GM12878 (cell line): ENCODE results near the gene SPOP.
A peak's percentile ranks its signal among the peaks of the same experiment; 100 is the strongest.

ENCODE experiments used
- BRCA1 ChIP-seq: IDR thresholded peaks from 2 replicates; pipeline ENCODE4 v1.6.1; 2011; ENCODE audit warnings: low read depth, low read length, improper control_type of control experiment
- ETV6 ChIP-seq, 2 experiments: fragments of 450-650 bp in 1 of 2; IDR thresholded peaks in 1 of 2; conservative IDR thresholded peaks in 1 of 2; 2 replicates each; pipeline ENCODE4 v1.6.1; 2014; ENCODE audit warnings: antibody characterized with exemption in 1 of 2, borderline replicate concordance in 1 of 2, low read depth in 1 of 2, mild to moderate bottlenecking in 1 of 2, moderate library complexity in 1 of 2
- HDGF ChIP-seq: fragments of 450-650 bp; IDR thresholded peaks from 2 replicates; pipeline ENCODE4 v1.6.1; 2016; ENCODE audit warnings: antibody characterized with exemption
- POLR2A ChIP-seq: IDR thresholded peaks from 2 replicates; pipeline ENCODE4 v1.6.1; 2011; ENCODE audit warnings: low read depth, mild to moderate bottlenecking, low read length
- TARDBP ChIP-seq: IDR thresholded peaks from 2 replicates; pipeline ENCODE4 v1.6.1; 2016; ENCODE audit warnings: borderline replicate concordance
- ZBED1 ChIP-seq: IDR thresholded peaks from 2 replicates; pipeline ENCODE4 v1.6.1; 2016; ENCODE audit warnings: borderline replicate concordance
- ZNF207 ChIP-seq: fragments of 450-650 bp; IDR thresholded peaks from 2 replicates; pipeline ENCODE4 v1.6.1; 2014; ENCODE audit warnings: antibody characterized with exemption, mild to moderate bottlenecking, borderline replicate concordance
- TF ChIP-seq, protein P1 (sequence below), 3 experiments: IDR thresholded peaks in 2 of 3; conservative IDR thresholded peaks in 1 of 3; 2 replicates each; pipeline ENCODE4 v1.5.1; 2011; ENCODE audit warnings: low read depth in 3 of 3, low read length in 3 of 3, mild to moderate bottlenecking in 3 of 3, control low read depth in 2 of 3, moderate library complexity in 2 of 3, inconsistent platforms in 1 of 3, mixed read lengths in 1 of 3; ENCODE audit not compliant: control insufficient read depth in 2 of 3, insufficient read depth in 1 of 3; ENCODE audit errors: extremely low read depth in 1 of 3
- TF ChIP-seq, protein P2 (sequence below): fragments of 450-650 bp; IDR thresholded peaks from 2 replicates; pipeline ENCODE4 v1.6.1; 2017; ENCODE audit warnings: mild to moderate bottlenecking

- no peak for TF ChIP-seq TARDBP
- TF ChIP-seq POLR2A = no peak
- TF ChIP-seq ETV6 (conservative IDR thresholded peaks at IDR 0.05 in 1 of 2, IDR thresholded peaks at IDR 0.05 in 1 of 2; ENCODE audit: borderline replicate concordance in 1 of 2, low read depth in 1 of 2) = no peak
- TF ChIP-seq ZBED1 = no peak
- TF ChIP-seq, protein P1, sequence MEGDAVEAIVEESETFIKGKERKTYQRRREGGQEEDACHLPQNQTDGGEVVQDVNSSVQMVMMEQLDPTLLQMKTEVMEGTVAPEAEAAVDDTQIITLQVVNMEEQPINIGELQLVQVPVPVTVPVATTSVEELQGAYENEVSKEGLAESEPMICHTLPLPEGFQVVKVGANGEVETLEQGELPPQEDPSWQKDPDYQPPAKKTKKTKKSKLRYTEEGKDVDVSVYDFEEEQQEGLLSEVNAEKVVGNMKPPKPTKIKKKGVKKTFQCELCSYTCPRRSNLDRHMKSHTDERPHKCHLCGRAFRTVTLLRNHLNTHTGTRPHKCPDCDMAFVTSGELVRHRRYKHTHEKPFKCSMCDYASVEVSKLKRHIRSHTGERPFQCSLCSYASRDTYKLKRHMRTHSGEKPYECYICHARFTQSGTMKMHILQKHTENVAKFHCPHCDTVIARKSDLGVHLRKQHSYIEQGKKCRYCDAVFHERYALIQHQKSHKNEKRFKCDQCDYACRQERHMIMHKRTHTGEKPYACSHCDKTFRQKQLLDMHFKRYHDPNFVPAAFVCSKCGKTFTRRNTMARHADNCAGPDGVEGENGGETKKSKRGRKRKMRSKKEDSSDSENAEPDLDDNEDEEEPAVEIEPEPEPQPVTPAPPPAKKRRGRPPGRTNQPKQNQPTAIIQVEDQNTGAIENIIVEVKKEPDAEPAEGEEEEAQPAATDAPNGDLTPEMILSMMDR (IDR thresholded peaks at IDR 0.05 in 2 of 3, conservative IDR thresholded peaks at IDR 0.05 in 1 of 3; ENCODE audit: control insufficient read depth in 2 of 3, extremely low read depth in 1 of 3, insufficient read depth in 1 of 3, low read depth in 3 of 3, low read length in 3 of 3) = 0 out of 6 replicates have a peak, but pooled peaks of 2 of the 3 experiments have one; percentile 12 to 15
- TF ChIP-seq ZNF207 = no peak
- TF ChIP-seq BRCA1 = no peak
- TF ChIP-seq HDGF = no peak
- TF ChIP-seq, protein P2, sequence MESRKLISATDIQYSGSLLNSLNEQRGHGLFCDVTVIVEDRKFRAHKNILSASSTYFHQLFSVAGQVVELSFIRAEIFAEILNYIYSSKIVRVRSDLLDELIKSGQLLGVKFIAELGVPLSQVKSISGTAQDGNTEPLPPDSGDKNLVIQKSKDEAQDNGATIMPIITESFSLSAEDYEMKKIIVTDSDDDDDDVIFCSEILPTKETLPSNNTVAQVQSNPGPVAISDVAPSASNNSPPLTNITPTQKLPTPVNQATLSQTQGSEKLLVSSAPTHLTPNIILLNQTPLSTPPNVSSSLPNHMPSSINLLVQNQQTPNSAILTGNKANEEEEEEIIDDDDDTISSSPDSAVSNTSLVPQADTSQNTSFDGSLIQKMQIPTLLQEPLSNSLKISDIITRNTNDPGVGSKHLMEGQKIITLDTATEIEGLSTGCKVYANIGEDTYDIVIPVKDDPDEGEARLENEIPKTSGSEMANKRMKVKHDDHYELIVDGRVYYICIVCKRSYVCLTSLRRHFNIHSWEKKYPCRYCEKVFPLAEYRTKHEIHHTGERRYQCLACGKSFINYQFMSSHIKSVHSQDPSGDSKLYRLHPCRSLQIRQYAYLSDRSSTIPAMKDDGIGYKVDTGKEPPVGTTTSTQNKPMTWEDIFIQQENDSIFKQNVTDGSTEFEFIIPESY = no peak
Observed at GRCh38 chr17:49585422-49586027, 92.4 kb downstream of the SPOP start.
